Measurements from ENCODE around the gene FAM81A. TPM values are rescaled to one million over a fixed set of nuclear protein-coding genes. Genes with fewer than 3 reads are reported as not detected.

FAM81A gene
- total and polyA plus RNA-seq, 9 of the 15 experiments (the other 6 are each of a cell fraction or from before 2014, with no cell fraction given) = not detected

- BruUV-seq (replicated peaks) = no TSS peak
- TF ChIP-seq ELF1 (tag; IDR thresholded peaks at IDR 0.05) (no peak), POLR2H (tag; IDR thresholded peaks at IDR 0.05; ENCODE audit: low read depth) (no peak), TRIM28 (IDR thresholded peaks at IDR 0.05) (no peak), CC2D1A (IDR thresholded peaks at IDR 0.05) (no peak), TAF1 (IDR thresholded peaks at IDR 0.05; ENCODE audit: control insufficient read depth, extremely low read depth, insufficient read depth, low read length, severe bottlenecking) (no peak), GTF2E2 (tag; IDR thresholded peaks at IDR 0.05) (no peak), CLOCK (CRISPR knock-in tag; IDR thresholded peaks at IDR 0.05; ENCODE audit: borderline replicate concordance) (no peak), EP300 (IDR thresholded peaks at IDR 0.05; ENCODE audit: low read length) (no peak), ZNF766 (CRISPR knock-in tag; conservative IDR thresholded peaks at IDR 0.05) (no peak), DNMT1 (IDR thresholded peaks at IDR 0.05) (no peak), NR2F6 (CRISPR knock-in tag; IDR thresholded peaks at IDR 0.05) (no peak), ARID3A (IDR thresholded peaks at IDR 0.05; ENCODE audit: borderline replicate concordance, low read depth, low read length) (no peak), ETV1 (tag; conservative IDR thresholded peaks at IDR 0.05; ENCODE audit: low read depth) (no peak)
- POLR2A ChIA-PET = interaction anchor here (0.7 kb wide), 1 partner anchor 740 kb away, joined by 3 read pairs; no protein-coding TSS in a partner anchor
- CTCF ChIA-PET (ENCODE audit: low intra/inter-chr PET ratio) = no interaction called here
- H3K4me2 ChIP-seq (ENCODE audit: insufficient read depth, low read length) = no peak overlapping the region
- DNase-seq (ENCODE audit: extremely low read depth in 1 of 4, low spot score in 3 of 4) = no peak
- no peaks in the 10 kb centered on the region; the same call in 1 of the 2 replicates for H4K20me1 ChIP-seq (replicated peaks; ENCODE audit: control insufficient read depth, insufficient read depth, low read length)
- no peaks in the 10 kb centered on the region for H3K36me3 ChIP-seq (ENCODE audit: control insufficient read depth, insufficient read depth, low read length)
- WGBS (ENCODE audit: insufficient coverage, low coverage, missing lambda C conversion rate) = 3% methylated on average over 4 of the region's 4 CpGs
- H3K4me3 ChIP-seq = no peak overlapping the region
- no peaks in the 10 kb centered on the region for H3K9me1 ChIP-seq (ENCODE audit: control insufficient read depth, insufficient read depth, low read length)
- ATAC-seq = no peak
- H3K9ac ChIP-seq (ENCODE audit: insufficient read depth in 1 of 2, low read depth in 2 of 2, low read length in 2 of 2) = no peak overlapping the region
- in situ Hi-C loops (cut with MboI) = loop anchor here (25.0 kb wide), 1 partner anchor 1272 kb away; no protein-coding TSS in a partner anchor
- no peaks in the 10 kb centered on the region for H3K79me2 ChIP-seq (ENCODE audit: control insufficient read depth, insufficient read depth, low read length)
- peaks cover 2 to 14% of the 10 kb centered on the region in 2 experiments; a peak in 1 of 5 replicates for H3K27me3 ChIP-seq (ENCODE audit: control insufficient read depth in 2 of 2, insufficient read depth in 2 of 2, low read length in 2 of 2)
- H3K27ac ChIP-seq (ENCODE audit: extremely low read depth, low read depth, low read length) = no peak overlapping the region
- H2AFZ ChIP-seq (ENCODE audit: low read depth, low read length) = no peak overlapping the region
- intact Hi-C loops (cut with micrococcal nuclease) = no loop called here
- no peaks in the 10 kb centered on the region for H3K9me3 ChIP-seq (replicated peaks; ENCODE audit: control insufficient read depth, insufficient read depth, low read depth, low read length)
- no peaks in the 10 kb centered on the region for H3K4me1 ChIP-seq (replicated peaks in 1 of 2; ENCODE audit: control insufficient read depth in 2 of 2, insufficient read depth in 2 of 2, low read length in 2 of 2)
- no peak for FAIRE-seq
Observed at GRCh38 chr15:59484399-59484798, 46.4 kb downstream of the FAM81A start.

Measured in K562 (cell line).